K562 (cell line): ENCODE data around the gene FAR1. TPM values are rescaled to one million over a fixed set of nuclear protein-coding genes. Genes with fewer than 3 reads are reported as not detected.

Source experiments
- ATAC-seq: fragments of 200-7000 bp; cut with Tn5 transposase; 3 replicates; pipeline ENCODE4 v1.9.1; 2020; ENCODE audit warnings: moderate library complexity
- BruUV-seq: library from RNA; stranded (reverse); fragments of 400-500 nt; replicated peaks from 2 replicates; lab custom pipeline; 2021; lab: Mats Ljungman, UMichigan
- CTCF ChIA-PET: fragments of 300-600 bp; formaldehyde crosslinking; extraction: SDS; loops from one replicate; lab custom pipeline; 2021; ENCODE audit warnings: low intra/inter-chr PET ratio; lab: Yijun Ruan, JAX
- POLR2A ChIA-PET: fragments of 300-600, 350-650 bp; sonication (Branson Sonifier 250); formaldehyde crosslinking; extraction: SDS; loops from one replicate; lab custom pipeline; 2021; ENCODE audit warnings: antibody characterized with exemption, inconsistent platforms; lab: Yijun Ruan, JAX
- DNase-seq, 4 experiments: peaks; one replicate each; pipeline versions ENCODE4 v3.0.0 to v3.0.0-alpha.2; 2011 to 2018; ENCODE audit warnings: low spot score in 3 of 4, mixed read lengths in 3 of 4; ENCODE audit errors: extremely low read depth in 1 of 4
- FAIRE-seq: peaks from 2 replicates; lab custom pipeline; 2011; peaks lifted over from hg19 to GRCh38; lab: Jason Lieb, UNC
- H2AFZ ChIP-seq: 2 replicates; pipeline ENCODE4 v1.6.0; 2011; ENCODE audit warnings: low read depth, low read length, control low read depth, inconsistent platforms
- H3K27ac ChIP-seq: fragments of 200-600 bp; 3 replicates; pipeline ENCODE4 v1.8.0; 2011; ENCODE audit warnings: low read depth, mild to moderate bottlenecking, control low read depth, inconsistent platforms, low read length, moderate library complexity, mixed read lengths; ENCODE audit errors: extremely low read depth
- H3K27me3 ChIP-seq, 2 experiments: fragments of 300-600 bp in 1 of 2; 2 replicates in 1 of 2; 3 replicates in 1 of 2; pipeline versions ENCODE4 v1.6.0 to v1.8.0; 2011; ENCODE audit warnings: inconsistent platforms in 2 of 2, low read length in 2 of 2, mild to moderate bottlenecking in 1 of 2, mixed read lengths in 1 of 2, moderate library complexity in 1 of 2; ENCODE audit not compliant: control insufficient read depth in 2 of 2, insufficient read depth in 2 of 2
- H3K36me3 ChIP-seq: fragments of 300-600 bp; 3 replicates; pipeline ENCODE4 v1.8.0; 2011; ENCODE audit warnings: mild to moderate bottlenecking, low read length, inconsistent platforms; ENCODE audit not compliant: control insufficient read depth, insufficient read depth
- H3K4me1 ChIP-seq, 2 experiments: fragments of 200-600 bp in 1 of 2; replicated peaks in 1 of 2; 2 replicates in 1 of 2; 3 replicates in 1 of 2; pipeline versions ENCODE4 v1.5.1 to v1.8.0; 2011; ENCODE audit warnings: inconsistent platforms in 2 of 2, low read length in 2 of 2, mild to moderate bottlenecking in 1 of 2, mixed read lengths in 1 of 2, moderate library complexity in 1 of 2; ENCODE audit not compliant: control insufficient read depth in 2 of 2, insufficient read depth in 2 of 2
- H3K4me2 ChIP-seq: 2 replicates; pipeline ENCODE4 v1.6.1; 2011; ENCODE audit warnings: low read length, control low read depth, inconsistent platforms, mixed read lengths; ENCODE audit not compliant: insufficient read depth
- H3K4me3 ChIP-seq: fragments of 200-600 bp; sonication (generic), shearing (Covaris generic); 2 replicates; pipeline ENCODE4 v1.5.1; 2016; ENCODE audit warnings: control low read depth, inconsistent platforms
- H3K79me2 ChIP-seq: fragments of 200-600 bp; 3 replicates; pipeline ENCODE4 v1.8.0; 2011; ENCODE audit warnings: low read length, inconsistent platforms; ENCODE audit not compliant: control insufficient read depth, insufficient read depth
- H3K9ac ChIP-seq, 2 experiments: 2 replicates each; pipeline versions ENCODE4 v1.6.0 to v1.6.1; 2011; ENCODE audit warnings: low read depth in 2 of 2, low read length in 2 of 2, control low read depth in 1 of 2, inconsistent platforms in 1 of 2, mild to moderate bottlenecking in 1 of 2, mixed read lengths in 1 of 2; ENCODE audit not compliant: insufficient read depth in 1 of 2
- H3K9me1 ChIP-seq: one replicate; pipeline ENCODE4 v1.6.0; 2011; ENCODE audit warnings: inconsistent platforms, mild to moderate bottlenecking, low read length, moderate library complexity; ENCODE audit not compliant: control insufficient read depth, insufficient read depth
- H3K9me3 ChIP-seq: replicated peaks from 2 replicates; pipeline ENCODE4 v1.5.1; 2011; ENCODE audit warnings: low read depth, low read length, inconsistent platforms; ENCODE audit not compliant: control insufficient read depth, insufficient read depth
- H4K20me1 ChIP-seq: replicated peaks from 2 replicates; pipeline ENCODE4 v1.6.1; 2011; ENCODE audit warnings: low read length, inconsistent platforms, mixed read lengths; ENCODE audit not compliant: control insufficient read depth, insufficient read depth
- BRD4 ChIP-seq: fragments of 200-600 bp; sonication (generic); IDR thresholded peaks from 2 replicates; pipeline ENCODE4 v1.6.1; 2017; ENCODE audit warnings: inconsistent platforms
- CBX1 ChIP-seq: sonication (generic); IDR thresholded peaks from 2 replicates; pipeline ENCODE4 v1.6.1; 2016; ENCODE audit warnings: antibody characterized with exemption, low read depth, mild to moderate bottlenecking
- CHD1 ChIP-seq: fragments of 200-600 bp; sonication (generic); IDR thresholded peaks from one replicate; pipeline ENCODE4 v1.6.1; 2012; ENCODE audit warnings: mild to moderate bottlenecking, moderate library complexity, low read length, inconsistent platforms
- JUNB ChIP-seq: fragments of 450-650 bp; formaldehyde crosslinking; conservative IDR thresholded peaks from 2 replicates; pipeline ENCODE4 v1.4.0; 2020; ENCODE audit warnings: mild to moderate bottlenecking
- NONO ChIP-seq, 2 experiments: fragments of 200-400 bp in 1 of 2; fragments of 450-650 bp in 1 of 2; formaldehyde crosslinking in 1 of 2; IDR thresholded peaks; 2 replicates each; pipeline ENCODE4 v1.6.1; 2017; ENCODE audit warnings: low read depth in 2 of 2, mild to moderate bottlenecking in 2 of 2, moderate library complexity in 2 of 2, low read length in 1 of 2
- NR2C1 ChIP-seq, 2 experiments: fragments of 450-650 bp; IDR thresholded peaks; 2 replicates each; pipeline ENCODE4 v1.6.1; 2017; ENCODE audit warnings: mild to moderate bottlenecking in 2 of 2, antibody characterized with exemption in 1 of 2, inconsistent platforms in 1 of 2, missing compliant biosample characterization in 1 of 2, missing genetic modification characterization in 1 of 2
- PCBP1 ChIP-seq: fragments of 200-400 bp; formaldehyde crosslinking; IDR thresholded peaks from 2 replicates; pipeline ENCODE4 v1.6.1; 2018; ENCODE audit warnings: mild to moderate bottlenecking, low read depth, low read length; ENCODE audit not compliant: poor library complexity, severe bottlenecking
- RBM34 ChIP-seq: fragments of 200-400 bp; formaldehyde crosslinking; IDR thresholded peaks from 2 replicates; pipeline ENCODE4 v1.6.1; 2018; ENCODE audit warnings: low read length, borderline replicate concordance; ENCODE audit not compliant: insufficient read depth
- SAP30 ChIP-seq: fragments of 200-600 bp; sonication (generic); IDR thresholded peaks from 2 replicates; pipeline ENCODE4 v1.6.1; 2012; ENCODE audit warnings: borderline replicate concordance, low read depth, mild to moderate bottlenecking, moderate library complexity, low read length, control low read depth, inconsistent platforms; ENCODE audit not compliant: insufficient read depth, poor library complexity, severe bottlenecking
- SETDB1 ChIP-seq: IDR thresholded peaks from one replicate; pipeline ENCODE4 v1.6.1; 2012; ENCODE audit warnings: low read length, control low read depth, inconsistent platforms
- SMAD1 ChIP-seq: fragments of 150-350 bp; IDR thresholded peaks from 2 replicates; pipeline ENCODE4 v1.6.1; 2014; ENCODE audit warnings: low read length, low read depth; ENCODE audit not compliant: partially characterized antibody
- TARDBP ChIP-seq: fragments of 450-650 bp; IDR thresholded peaks from 2 replicates; pipeline ENCODE4 v1.6.1; 2016
- THRAP3 ChIP-seq: fragments of 450-650 bp; IDR thresholded peaks from 2 replicates; pipeline ENCODE4 v1.6.1; 2016; ENCODE audit warnings: mild to moderate bottlenecking, inconsistent platforms, borderline replicate concordance
- TRIM25 ChIP-seq: fragments of 450-650 bp; IDR thresholded peaks from 2 replicates; pipeline ENCODE4 v1.7.0; 2016; ENCODE audit warnings: borderline replicate concordance
- ZEB2 ChIP-seq: fragments of 450-650 bp; IDR thresholded peaks from 2 replicates; pipeline ENCODE4 v1.6.1; 2016
- ZNF140 ChIP-seq: fragments of 250-450 bp; sonication (Bioruptor Pico); IDR thresholded peaks from 2 replicates; pipeline ENCODE4 v1.8.0; 2021; ENCODE audit warnings: moderate library complexity, mild to moderate bottlenecking, inconsistent platforms
- ZNF324 ChIP-seq: fragments of 250-450 bp; sonication (Bioruptor Pico); IDR thresholded peaks from 2 replicates; pipeline ENCODE4 v1.4.0; 2020; ENCODE audit warnings: mild to moderate bottlenecking
- ZNF707 ChIP-seq: fragments of 250-450 bp; sonication (Bioruptor Pico); conservative IDR thresholded peaks from 2 replicates; pipeline ENCODE4 v1.8.0; 2022; ENCODE audit warnings: inconsistent platforms, mild to moderate bottlenecking, moderate library complexity
- WGBS: fragments of 100-300 bp; shearing (Covaris generic); methylation state at CpG from one replicate; pipeline ENCODE4 v1.1.6; 2016; ENCODE audit warnings: low coverage, mixed read lengths; ENCODE audit not compliant: insufficient coverage; ENCODE audit errors: missing lambda C conversion rate; 5-methylcytosine and 5-hydroxymethylcytosine counted together
- in situ Hi-C: fragments of 300-500 bp; cut with MboI; formaldehyde crosslinking; loops from 4 replicates; pipeline ENCODE4 v1.15.0; 2018; ENCODE audit warnings: inconsistent platforms, mixed read lengths
- intact Hi-C: fragments of 100-400 bp; cut with micrococcal nuclease; formaldehyde crosslinking; loops from 2 replicates; pipeline ENCODE4 v1.14.2; 2022
- polyA plus RNA-seq, 8 experiments: library from polyadenylated mRNA; depleted of rRNA in 4 of 8; stranded (reverse) in 5 of 8; unstranded in 3 of 8; fragments of >200 nt; fragmentation: Nextera tagmentation in 2 of 8; fragmentation: Illumina TruSeq in 1 of 8; extraction: Ambion mirVana in 2 of 8; extraction: Trizol in 1 of 8; gene quantifications; 2 replicates each; pipeline versions ENCODE4 v1.2.1 to v1.2.3, GENCODE V29; 2011 to 2014; ENCODE audit warnings: inconsistent platforms in 1 of 8, missing spikeins in 1 of 8
- total RNA-seq, 7 experiments: library from RNA; depleted of rRNA in 6 of 7; stranded (reverse); fragments of >200 nt in 6 of 7; fragmentation: Illumina TruSeq in 2 of 7; extraction: Trizol in 2 of 7; gene quantifications; 2 replicates each; pipeline versions ENCODE4 v1.2.1 to v1.2.3, GENCODE V29; 2011 to 2021; ENCODE audit warnings: low replicate concordance in 1 of 7

FAR1 gene
- total and polyA plus RNA-seq, 9 of the 15 experiments (the other 6 are each of a cell fraction or from before 2014, with no cell fraction given), result 17.7 to 88.2 (median 52.6) TPM

- Histone ChIP-seq H3K36me3 (no peaks in the 10 kb centered on the region), H4K20me1 (no peaks in the 10 kb centered on the region), H3K9me3 (no peaks in the 10 kb centered on the region), H3K9me1 (no peaks in the 10 kb centered on the region), H3K9ac (no peak overlapping the region), H3K79me2 (no peaks in the 10 kb centered on the region), H3K27ac (no peak overlapping the region), H2AFZ (no peak overlapping the region), H3K4me3 (no peak overlapping the region), H3K4me1 (no peaks in the 10 kb centered on the region; a peak in 1 of 5 replicates), H3K27me3 (0 out of 5 replicates have a peak, but pooled peaks cover 0 to 5% of the 10 kb centered on the region in 2 experiments), H3K4me2 (no peak overlapping the region)
- TF ChIP-seq ZNF140 (no peak), TARDBP (no peak), SAP30 (no peak), NONO (IDR thresholded peaks at IDR 0.05; ENCODE audit: low read depth in 2 of 2, low read length in 1 of 2) (no peak), SMAD1 (no peak), ZNF707 (CRISPR knock-in tag) (no peak), PCBP1 (no peak), SETDB1 (no peak), CBX1 (no peak), ZNF324 (CRISPR knock-in tag) (no peak), ZEB2 (no peak), TRIM25 (no peak), BRD4 (no peak), CHD1 (no peak), RBM34 (no peak), THRAP3 (no peak), NR2C1 (IDR thresholded peaks at IDR 0.05) (no peak), NR2C1 (tag; IDR thresholded peaks at IDR 0.05) (no peak), JUNB (no peak)
- no peak for FAIRE-seq
- ChIA-PET POLR2A (interaction anchor here (0.6 to 0.7 kb wide), 2 partner anchors 14 to 49 kb away, joined by 3 read pairs; no protein-coding TSS in a partner anchor), CTCF (no interaction called here)
- WGBS, result 2% methylated on average over 4 of the region's 4 CpGs
- in situ Hi-C loops, result no loop called here
- ATAC-seq, result no peak
- no TSS peak for BruUV-seq
- no peak for DNase-seq
- intact Hi-C loops, result no loop called here
Measured at GRCh38 chr11:13762718-13763117, 94.2 kb downstream of the FAR1 start.
